HepG2 (cell line): ENCODE data around the gene NEAT1. TPM values are rescaled to one million over a fixed set of nuclear protein-coding genes. Genes with fewer than 3 reads are reported as not detected.
A peak's percentile ranks its signal among the peaks of the same experiment; 100 is the strongest.

Experiments
- HNRNPL ChIP-seq: fragments of 200-400 bp; formaldehyde crosslinking; IDR thresholded peaks from 2 replicates; pipeline ENCODE4 v1.6.1; 2017; ENCODE audit warnings: mild to moderate bottlenecking, low read depth, low read length
- PHF20 ChIP-seq: sonication (generic); formaldehyde crosslinking; IDR thresholded peaks from 2 replicates; pipeline ENCODE4 v1.5.0; 2020; ENCODE audit warnings: mild to moderate bottlenecking, missing genetic modification reagents
- ZNF720 ChIP-seq: sonication (generic); formaldehyde crosslinking; IDR thresholded peaks from 2 replicates; pipeline ENCODE4 v1.4.0; 2020; ENCODE audit warnings: missing genetic modification reagents
- ZNF75D ChIP-seq: sonication (generic); formaldehyde crosslinking; IDR thresholded peaks from 2 replicates; pipeline ENCODE4 v1.8.1; 2023; ENCODE audit warnings: missing genetic modification reagents, mild to moderate bottlenecking, borderline replicate concordance
- polyA plus RNA-seq, 8 experiments: library from polyadenylated mRNA; depleted of rRNA in 3 of 8; stranded (reverse) in 7 of 8; unstranded in 1 of 8; fragments of >200 nt; fragmentation: Illumina TruSeq in 4 of 8; extraction: Trizol in 4 of 8; gene quantifications; 2 replicates each; pipeline versions ENCODE4 v1.2.1 to v1.2.3, GENCODE V29; 2011 to 2016; ENCODE audit warnings: low read depth in 4 of 8, missing spikeins in 1 of 8, mixed read lengths in 1 of 8; ENCODE audit not compliant: insufficient read depth in 1 of 8
- total RNA-seq, 5 experiments: library from RNA; depleted of rRNA; stranded (reverse); fragments of >200 nt; fragmentation: Illumina TruSeq; extraction: Trizol; gene quantifications; 2 replicates each; pipeline ENCODE4 v1.2.3, GENCODE V29; 2016; ENCODE audit warnings: low read depth in 1 of 5
- TF ChIP-seq, protein P1 (sequence below): sonication (generic); formaldehyde crosslinking; IDR thresholded peaks from 2 replicates; pipeline ENCODE4 v1.4.0; 2020; ENCODE audit warnings: missing genetic modification reagents, mild to moderate bottlenecking, borderline replicate concordance
- TF ChIP-seq, protein P2 (sequence below): IDR thresholded peaks from 2 replicates; pipeline ENCODE4 v1.6.1; 2016; ENCODE audit warnings: low read depth, missing genetic modification reagents, missing compliant biosample characterization
- TF ChIP-seq, protein P3 (sequence below): sonication (generic); formaldehyde crosslinking; IDR thresholded peaks from 2 replicates; pipeline ENCODE4 v1.8.1; 2022; ENCODE audit warnings: mild to moderate bottlenecking, missing genetic modification reagents
- TF ChIP-seq, protein P4 (sequence below): sonication (generic); formaldehyde crosslinking; IDR thresholded peaks from one replicate; pipeline ENCODE4 v1.5.1; 2020; ENCODE audit warnings: mild to moderate bottlenecking, missing genetic modification reagents; ENCODE audit errors: not compliant biosample characterization

NEAT1 gene
- total and polyA plus RNA-seq, 2 of the 13 experiments (the other 11 are each of a cell fraction or from before 2014, with no cell fraction given), result 20.5 to 41.2 TPM

DNA sequence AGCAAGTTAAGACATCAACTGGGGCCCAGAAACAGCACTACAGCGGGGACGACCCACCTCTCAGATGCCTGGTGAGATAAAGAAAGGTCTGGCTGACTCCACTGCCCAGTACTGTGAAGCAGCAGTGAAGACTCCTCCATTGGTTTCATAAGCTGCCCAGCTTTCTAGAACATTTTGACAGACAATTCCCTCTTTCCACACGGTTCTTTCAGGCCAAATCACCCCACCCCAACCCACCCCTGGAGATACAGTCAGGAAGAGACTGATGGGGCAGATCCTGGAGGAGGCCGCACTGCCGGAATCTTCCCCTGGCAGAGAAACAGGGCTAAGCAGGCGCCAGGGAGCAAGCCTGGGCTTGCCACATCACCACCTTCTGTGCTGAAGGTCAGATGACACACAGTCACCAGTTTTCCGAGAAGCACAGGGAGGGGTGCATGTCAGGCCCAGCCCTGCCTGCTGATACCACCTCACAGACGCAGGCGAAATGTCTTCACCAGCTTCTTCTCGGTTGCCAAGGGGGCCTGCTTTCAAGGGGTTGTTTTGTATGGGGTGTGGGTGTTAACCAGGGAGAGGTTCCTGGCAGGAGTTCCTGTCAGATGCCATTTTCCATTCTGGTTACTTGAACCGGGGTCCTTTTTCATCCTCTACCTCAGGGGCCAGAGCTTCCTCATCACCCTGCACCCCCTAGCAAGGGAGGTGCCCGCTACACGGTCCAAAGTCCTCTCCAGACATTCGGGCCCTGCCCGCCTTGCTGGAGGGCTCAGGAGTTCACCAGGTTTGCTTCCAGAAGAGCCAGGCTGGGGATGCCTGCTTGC is 1.4 kb upstream of the NEAT1 start (continued):
- TF ChIP-seq, protein P1, sequence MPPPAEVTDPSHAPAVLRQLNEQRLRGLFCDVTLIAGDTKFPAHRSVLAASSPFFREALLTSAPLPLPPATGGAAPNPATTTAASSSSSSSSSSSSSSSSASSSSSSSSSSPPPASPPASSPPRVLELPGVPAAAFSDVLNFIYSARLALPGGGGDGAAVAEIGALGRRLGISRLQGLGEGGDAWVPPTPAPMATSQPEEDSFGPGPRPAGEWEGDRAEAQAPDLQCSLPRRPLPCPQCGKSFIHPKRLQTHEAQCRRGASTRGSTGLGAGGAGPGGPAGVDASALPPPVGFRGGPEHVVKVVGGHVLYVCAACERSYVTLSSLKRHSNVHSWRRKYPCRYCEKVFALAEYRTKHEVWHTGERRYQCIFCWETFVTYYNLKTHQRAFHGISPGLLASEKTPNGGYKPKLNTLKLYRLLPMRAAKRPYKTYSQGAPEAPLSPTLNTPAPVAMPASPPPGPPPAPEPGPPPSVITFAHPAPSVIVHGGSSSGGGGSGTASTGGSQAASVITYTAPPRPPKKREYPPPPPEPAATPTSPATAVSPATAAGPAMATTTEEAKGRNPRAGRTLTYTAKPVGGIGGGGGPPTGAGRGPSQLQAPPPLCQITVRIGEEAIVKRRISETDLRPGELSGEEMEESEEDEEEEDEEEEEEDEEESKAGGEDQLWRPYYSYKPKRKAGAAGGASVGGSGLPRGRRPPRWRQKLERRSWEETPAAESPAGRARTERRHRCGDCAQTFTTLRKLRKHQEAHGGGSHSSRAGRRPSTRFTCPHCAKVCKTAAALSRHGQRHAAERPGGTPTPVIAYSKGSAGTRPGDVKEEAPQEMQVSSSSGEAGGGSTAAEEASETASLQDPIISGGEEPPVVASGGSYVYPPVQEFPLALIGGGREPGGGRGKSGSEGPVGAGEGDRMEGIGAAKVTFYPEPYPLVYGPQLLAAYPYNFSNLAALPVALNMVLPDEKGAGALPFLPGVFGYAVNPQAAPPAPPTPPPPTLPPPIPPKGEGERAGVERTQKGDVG (CRISPR knock-in tag), result no peak
- TF ChIP-seq, protein P2, sequence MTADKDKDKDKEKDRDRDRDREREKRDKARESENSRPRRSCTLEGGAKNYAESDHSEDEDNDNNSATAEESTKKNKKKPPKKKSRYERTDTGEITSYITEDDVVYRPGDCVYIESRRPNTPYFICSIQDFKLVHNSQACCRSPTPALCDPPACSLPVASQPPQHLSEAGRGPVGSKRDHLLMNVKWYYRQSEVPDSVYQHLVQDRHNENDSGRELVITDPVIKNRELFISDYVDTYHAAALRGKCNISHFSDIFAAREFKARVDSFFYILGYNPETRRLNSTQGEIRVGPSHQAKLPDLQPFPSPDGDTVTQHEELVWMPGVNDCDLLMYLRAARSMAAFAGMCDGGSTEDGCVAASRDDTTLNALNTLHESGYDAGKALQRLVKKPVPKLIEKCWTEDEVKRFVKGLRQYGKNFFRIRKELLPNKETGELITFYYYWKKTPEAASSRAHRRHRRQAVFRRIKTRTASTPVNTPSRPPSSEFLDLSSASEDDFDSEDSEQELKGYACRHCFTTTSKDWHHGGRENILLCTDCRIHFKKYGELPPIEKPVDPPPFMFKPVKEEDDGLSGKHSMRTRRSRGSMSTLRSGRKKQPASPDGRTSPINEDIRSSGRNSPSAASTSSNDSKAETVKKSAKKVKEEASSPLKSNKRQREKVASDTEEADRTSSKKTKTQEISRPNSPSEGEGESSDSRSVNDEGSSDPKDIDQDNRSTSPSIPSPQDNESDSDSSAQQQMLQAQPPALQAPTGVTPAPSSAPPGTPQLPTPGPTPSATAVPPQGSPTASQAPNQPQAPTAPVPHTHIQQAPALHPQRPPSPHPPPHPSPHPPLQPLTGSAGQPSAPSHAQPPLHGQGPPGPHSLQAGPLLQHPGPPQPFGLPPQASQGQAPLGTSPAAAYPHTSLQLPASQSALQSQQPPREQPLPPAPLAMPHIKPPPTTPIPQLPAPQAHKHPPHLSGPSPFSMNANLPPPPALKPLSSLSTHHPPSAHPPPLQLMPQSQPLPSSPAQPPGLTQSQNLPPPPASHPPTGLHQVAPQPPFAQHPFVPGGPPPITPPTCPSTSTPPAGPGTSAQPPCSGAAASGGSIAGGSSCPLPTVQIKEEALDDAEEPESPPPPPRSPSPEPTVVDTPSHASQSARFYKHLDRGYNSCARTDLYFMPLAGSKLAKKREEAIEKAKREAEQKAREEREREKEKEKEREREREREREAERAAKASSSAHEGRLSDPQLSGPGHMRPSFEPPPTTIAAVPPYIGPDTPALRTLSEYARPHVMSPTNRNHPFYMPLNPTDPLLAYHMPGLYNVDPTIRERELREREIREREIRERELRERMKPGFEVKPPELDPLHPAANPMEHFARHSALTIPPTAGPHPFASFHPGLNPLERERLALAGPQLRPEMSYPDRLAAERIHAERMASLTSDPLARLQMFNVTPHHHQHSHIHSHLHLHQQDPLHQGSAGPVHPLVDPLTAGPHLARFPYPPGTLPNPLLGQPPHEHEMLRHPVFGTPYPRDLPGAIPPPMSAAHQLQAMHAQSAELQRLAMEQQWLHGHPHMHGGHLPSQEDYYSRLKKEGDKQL, result 0 out of 2 replicates have a peak, but pooled peaks have one; percentile 39
- TF ChIP-seq HNRNPL, result peak; percentile 92
- TF ChIP-seq PHF20 (CRISPR knock-in tag), result no peak; the same call in 1 of the 2 replicates
- no peak for TF ChIP-seq ZNF75D
- TF ChIP-seq, protein P3, sequence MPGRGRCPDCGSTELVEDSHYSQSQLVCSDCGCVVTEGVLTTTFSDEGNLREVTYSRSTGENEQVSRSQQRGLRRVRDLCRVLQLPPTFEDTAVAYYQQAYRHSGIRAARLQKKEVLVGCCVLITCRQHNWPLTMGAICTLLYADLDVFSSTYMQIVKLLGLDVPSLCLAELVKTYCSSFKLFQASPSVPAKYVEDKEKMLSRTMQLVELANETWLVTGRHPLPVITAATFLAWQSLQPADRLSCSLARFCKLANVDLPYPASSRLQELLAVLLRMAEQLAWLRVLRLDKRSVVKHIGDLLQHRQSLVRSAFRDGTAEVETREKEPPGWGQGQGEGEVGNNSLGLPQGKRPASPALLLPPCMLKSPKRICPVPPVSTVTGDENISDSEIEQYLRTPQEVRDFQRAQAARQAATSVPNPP (CRISPR knock-in tag), result no peak; the same call in 1 of the 2 replicates
- TF ChIP-seq, protein P4, sequence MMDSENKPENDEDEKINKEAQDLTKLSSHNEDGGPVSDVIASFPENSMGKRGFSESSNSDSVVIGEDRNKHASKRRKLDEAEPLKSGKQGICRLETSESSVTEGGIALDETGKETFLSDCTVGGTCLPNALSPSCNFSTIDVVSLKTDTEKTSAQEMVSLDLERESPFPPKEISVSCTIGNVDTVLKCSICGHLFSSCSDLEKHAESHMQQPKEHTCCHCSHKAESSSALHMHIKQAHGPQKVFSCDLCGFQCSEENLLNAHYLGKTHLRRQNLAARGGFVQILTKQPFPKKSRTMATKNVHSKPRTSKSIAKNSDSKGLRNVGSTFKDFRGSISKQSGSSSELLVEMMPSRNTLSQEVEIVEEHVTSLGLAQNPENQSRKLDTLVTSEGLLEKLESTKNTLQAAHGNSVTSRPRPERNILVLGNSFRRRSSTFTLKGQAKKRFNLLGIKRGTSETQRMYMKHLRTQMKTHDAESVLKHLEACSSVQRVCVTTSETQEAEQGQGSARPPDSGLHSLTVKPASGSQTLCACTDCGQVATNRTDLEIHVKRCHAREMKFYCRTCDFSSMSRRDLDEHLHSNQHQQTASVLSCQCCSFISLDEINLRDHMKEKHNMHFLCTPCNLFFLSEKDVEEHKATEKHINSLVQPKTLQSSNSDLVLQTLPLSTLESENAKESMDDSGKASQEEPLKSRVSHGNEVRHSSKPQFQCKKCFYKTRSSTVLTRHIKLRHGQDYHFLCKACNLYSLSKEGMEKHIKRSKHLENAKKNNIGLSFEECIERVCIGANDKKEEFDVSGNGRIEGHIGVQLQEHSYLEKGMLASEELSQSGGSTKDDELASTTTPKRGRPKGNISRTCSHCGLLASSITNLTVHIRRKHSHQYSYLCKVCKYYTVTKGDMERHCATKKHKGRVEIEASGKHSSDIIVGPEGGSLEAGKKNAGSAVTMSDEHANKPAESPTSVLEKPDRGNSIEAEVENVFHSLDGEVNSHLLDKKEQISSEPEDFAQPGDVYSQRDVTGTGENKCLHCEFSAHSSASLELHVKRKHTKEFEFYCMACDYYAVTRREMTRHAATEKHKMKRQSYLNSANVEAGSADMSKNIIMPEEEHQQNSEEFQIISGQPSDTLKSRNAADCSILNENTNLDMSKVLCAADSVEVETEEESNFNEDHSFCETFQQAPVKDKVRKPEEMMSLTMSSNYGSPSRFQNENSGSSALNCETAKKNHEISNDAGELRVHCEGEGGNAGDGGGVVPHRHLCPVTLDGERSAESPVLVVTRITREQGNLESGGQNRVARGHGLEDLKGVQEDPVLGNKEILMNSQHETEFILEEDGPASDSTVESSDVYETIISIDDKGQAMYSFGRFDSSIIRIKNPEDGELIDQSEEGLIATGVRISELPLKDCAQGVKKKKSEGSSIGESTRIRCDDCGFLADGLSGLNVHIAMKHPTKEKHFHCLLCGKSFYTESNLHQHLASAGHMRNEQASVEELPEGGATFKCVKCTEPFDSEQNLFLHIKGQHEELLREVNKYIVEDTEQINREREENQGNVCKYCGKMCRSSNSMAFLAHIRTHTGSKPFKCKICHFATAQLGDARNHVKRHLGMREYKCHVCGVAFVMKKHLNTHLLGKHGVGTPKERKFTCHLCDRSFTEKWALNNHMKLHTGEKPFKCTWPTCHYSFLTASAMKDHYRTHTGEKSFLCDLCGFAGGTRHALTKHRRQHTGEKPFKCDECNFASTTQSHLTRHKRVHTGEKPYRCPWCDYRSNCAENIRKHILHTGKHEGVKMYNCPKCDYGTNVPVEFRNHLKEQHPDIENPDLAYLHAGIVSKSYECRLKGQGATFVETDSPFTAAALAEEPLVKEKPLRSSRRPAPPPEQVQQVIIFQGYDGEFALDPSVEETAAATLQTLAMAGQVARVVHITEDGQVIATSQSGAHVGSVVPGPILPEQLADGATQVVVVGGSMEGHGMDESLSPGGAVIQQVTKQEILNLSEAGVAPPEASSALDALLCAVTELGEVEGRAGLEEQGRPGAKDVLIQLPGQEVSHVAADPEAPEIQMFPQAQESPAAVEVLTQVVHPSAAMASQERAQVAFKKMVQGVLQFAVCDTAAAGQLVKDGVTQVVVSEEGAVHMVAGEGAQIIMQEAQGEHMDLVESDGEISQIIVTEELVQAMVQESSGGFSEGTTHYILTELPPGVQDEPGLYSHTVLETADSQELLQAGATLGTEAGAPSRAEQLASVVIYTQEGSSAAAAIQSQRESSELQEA (CRISPR knock-in tag), result no peak
- no peak for TF ChIP-seq ZNF720 (CRISPR knock-in tag)
